Psoas muscle (tissue), 8 donors: ENCODE data around the gene SLC26A2. TPM values are rescaled to one million over a fixed set of nuclear protein-coding genes. Genes with fewer than 3 reads are reported as not detected.

Experiments used
- ATAC-seq, 4 donors: fragments of 200-7000 bp; cut with Tn5 transposase; one replicate each; pipeline ENCODE4 v1.9.1; 2020; ENCODE audit warnings: moderate library complexity in 3 of 4, mild to moderate bottlenecking in 2 of 4
- DNase-seq, 2 donors: peaks; one replicate each; pipeline ENCODE4 v3.0.0-alpha.2; 2020
- H3K27ac ChIP-seq: fragments of 200-600 bp; one replicate; pipeline ENCODE4 v1.8.0; 2022
- H3K27me3 ChIP-seq, 3 donors: fragments of 200-600 bp in 1 of 3; one replicate each; pipeline versions ENCODE4 v1.6.1 to v1.8.0; 2013 to 2022; ENCODE audit warnings: low read length in 2 of 3, mild to moderate bottlenecking in 2 of 3, moderate library complexity in 1 of 3; ENCODE audit not compliant: insufficient read depth in 3 of 3
- H3K36me3 ChIP-seq, 2 donors: fragments of 200-600 bp in 1 of 2; one replicate each; pipeline versions ENCODE4 v1.6.1 to v1.8.0; 2013 to 2022; ENCODE audit warnings: low read depth in 1 of 2, mild to moderate bottlenecking in 1 of 2, moderate library complexity in 1 of 2; ENCODE audit not compliant: insufficient read depth in 1 of 2
- H3K4me1 ChIP-seq: fragments of 200-600 bp; one replicate; pipeline ENCODE4 v1.8.0; 2022
- H3K4me3 ChIP-seq: fragments of 200-600 bp; one replicate; pipeline ENCODE4 v1.8.0; 2022; ENCODE audit warnings: mild to moderate bottlenecking
- H3K9me3 ChIP-seq: fragments of 200-600 bp; one replicate; pipeline ENCODE4 v1.8.0; 2022
- WGBS, 3 donors: extraction: QIAGEN DNeasy Blood & Tissue Kit; methylation state at CpG; one replicate each; pipeline versions ENCODE4 v1.1.6 to v1.1.7; 2013; 5-methylcytosine and 5-hydroxymethylcytosine counted together
- intact Hi-C, 2 donors: fragments of 100-400 bp; cut with DNase I; formaldehyde crosslinking; loops; one replicate each; pipeline versions ENCODE4 v1.11.0 to v1.14.2; 2022
- polyA plus RNA-seq, 3 donors: library from polyadenylated mRNA; stranded (reverse); fragments of 200-250 nt; gene quantifications; one replicate each; pipeline ENCODE4 v1.2.3, GENCODE V29; 2013
- total RNA-seq, 4 donors: library from RNA; stranded (reverse); fragmentation: NEBNext Ultra II Directional in 2 of 4; extraction: Animal tissue kit (Norgen Biotek cat#: 25700) in 2 of 4; gene quantifications; one replicate each; pipeline versions ENCODE4 v1.2.1 to v1.2.4, GENCODE V29; 2021 to 2023
- TF ChIP-seq, protein P1 (sequence below): fragments of 200-600 bp; IDR thresholded peaks from one replicate; pipeline ENCODE4 v1.8.0; 2022; ENCODE audit warnings: antibody characterized with exemption
- donor health status: healthy with polysubstance abuse.
- donor health status: DM: no; HTN: no; CAD: no; lungs with moderate emphysema.
- donor health status: Bipolar disorder and iron deficiency.
- donor health status: healthy.
- donor health status: DM: yes; HTN: yes; CAD: no.
- donor health status: DM: no; HTN: no; CAD: no.
- donor health status: DM: no; HTN: no; CAD: no.
- donor health status: DM: yes; HTN: yes; CAD: no.

Gene SLC26A2
- total and polyA plus RNA-seq, 7 donors: 4.0 to 20.1 (median 7.3) TPM

- DNase-seq: no peak
- Histone ChIP-seq H3K9me3 (no peaks in the 10 kb centered on the region), H3K36me3 (no peaks in the 10 kb centered on the region), H3K4me1 (no peaks in the 10 kb centered on the region), H3K27ac (no peak overlapping the region), H3K4me3 (no peak overlapping the region), H3K27me3 (no peaks in the 10 kb centered on the region)
- ATAC-seq: no peak
- intact Hi-C loops: loop anchor here in 1 of 2 donors (5.0 kb wide), 1 partner anchor 242 kb away; no protein-coding TSS in a partner anchor
- WGBS, 3 donors: 68 to 72% (median 68%) methylated on average over 6 of the region's 6 CpGs
- TF ChIP-seq, protein P1, sequence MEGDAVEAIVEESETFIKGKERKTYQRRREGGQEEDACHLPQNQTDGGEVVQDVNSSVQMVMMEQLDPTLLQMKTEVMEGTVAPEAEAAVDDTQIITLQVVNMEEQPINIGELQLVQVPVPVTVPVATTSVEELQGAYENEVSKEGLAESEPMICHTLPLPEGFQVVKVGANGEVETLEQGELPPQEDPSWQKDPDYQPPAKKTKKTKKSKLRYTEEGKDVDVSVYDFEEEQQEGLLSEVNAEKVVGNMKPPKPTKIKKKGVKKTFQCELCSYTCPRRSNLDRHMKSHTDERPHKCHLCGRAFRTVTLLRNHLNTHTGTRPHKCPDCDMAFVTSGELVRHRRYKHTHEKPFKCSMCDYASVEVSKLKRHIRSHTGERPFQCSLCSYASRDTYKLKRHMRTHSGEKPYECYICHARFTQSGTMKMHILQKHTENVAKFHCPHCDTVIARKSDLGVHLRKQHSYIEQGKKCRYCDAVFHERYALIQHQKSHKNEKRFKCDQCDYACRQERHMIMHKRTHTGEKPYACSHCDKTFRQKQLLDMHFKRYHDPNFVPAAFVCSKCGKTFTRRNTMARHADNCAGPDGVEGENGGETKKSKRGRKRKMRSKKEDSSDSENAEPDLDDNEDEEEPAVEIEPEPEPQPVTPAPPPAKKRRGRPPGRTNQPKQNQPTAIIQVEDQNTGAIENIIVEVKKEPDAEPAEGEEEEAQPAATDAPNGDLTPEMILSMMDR: no peak
These were observed 5.8 kb upstream of the SLC26A2 start for GRCh38 chr5:149954798-149955197.

DNA sequence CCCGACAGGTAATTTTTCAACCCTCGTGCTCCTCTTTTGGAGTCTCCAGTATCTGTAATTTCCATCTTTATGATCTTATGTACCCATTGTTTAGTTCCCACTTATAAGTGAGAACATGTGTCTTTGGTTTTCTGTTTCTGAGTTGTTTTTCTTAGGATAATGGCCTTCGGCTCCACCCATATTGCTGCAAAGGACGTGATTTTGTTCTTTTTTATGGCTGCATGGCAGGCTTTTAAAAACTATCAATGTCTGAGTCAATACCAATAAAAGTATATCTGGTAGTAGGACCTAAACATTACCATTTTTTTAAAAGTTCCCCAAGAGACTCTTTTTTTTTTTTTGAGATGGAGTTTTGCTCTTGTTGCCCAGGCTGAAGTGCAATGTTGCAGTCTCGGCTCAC lies 3.9 kb upstream of the SLC26A2 start:
- H3K27ac ChIP-seq: no peak overlapping the region
- DNase-seq: no peak
- TF ChIP-seq, protein P1: no peak
- H3K36me3 ChIP-seq: no peaks in the 10 kb centered on the region
- no peaks in the 10 kb centered on the region for H3K4me1 ChIP-seq
- H3K9me3 ChIP-seq: no peaks in the 10 kb centered on the region
- intact Hi-C loops: no loop called here
- no peak overlapping the region for H3K4me3 ChIP-seq
- WGBS, 3 donors: 75 to 91% (median 77%) methylated on average over 5 of the region's 5 CpGs
- no peak for ATAC-seq
- no peaks in the 10 kb centered on the region for H3K27me3 ChIP-seq

GRCh38 chr5:149957855-149958254 lies 2.7 kb upstream of the SLC26A2 start:
- no peak for DNase-seq

DNA sequence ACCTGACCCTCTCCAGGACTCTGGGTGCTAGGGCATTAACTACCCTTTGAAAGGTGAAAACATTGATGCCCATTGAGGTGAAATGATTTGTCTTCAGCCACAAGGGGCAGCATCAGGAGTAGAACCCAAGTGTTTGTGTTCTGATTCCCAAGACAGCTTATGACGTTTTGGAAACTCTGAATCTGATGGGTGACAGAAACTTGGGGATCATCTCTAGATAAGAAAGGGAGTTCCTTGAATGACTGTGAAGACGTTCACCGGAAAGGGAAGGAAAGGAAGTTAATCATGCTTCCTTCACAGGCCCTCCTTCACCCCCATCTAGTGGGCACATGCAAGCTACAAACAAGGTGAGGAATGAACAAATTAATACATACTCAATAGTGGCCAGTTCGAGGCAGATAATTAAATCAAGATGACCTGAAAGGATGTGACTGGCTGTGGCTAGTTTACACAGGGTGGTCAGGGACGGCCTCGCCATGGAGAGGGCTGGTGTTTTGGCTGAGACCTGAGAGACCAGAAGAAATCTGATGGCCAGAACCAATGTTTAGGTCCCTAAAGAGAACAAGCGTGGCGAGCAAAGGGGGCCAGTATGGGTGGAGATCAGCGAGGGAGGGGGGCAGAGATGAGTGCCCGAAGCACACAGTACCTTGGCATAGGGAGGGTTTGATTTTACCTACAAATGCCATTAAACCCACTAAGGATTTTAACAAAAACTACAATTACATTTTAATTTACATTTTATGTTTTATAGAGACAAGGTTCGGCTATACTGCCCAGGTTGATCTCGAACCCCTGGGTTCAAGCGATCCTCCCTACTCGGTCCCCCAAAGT lies 937 bp upstream of the SLC26A2 start:
- Histone ChIP-seq H3K4me3 (peak overlapping the region; percentile 72), H3K4me1 (no peaks in the 10 kb centered on the region), H3K36me3 (no peaks in the 10 kb centered on the region), H3K27me3 (no peaks in the 10 kb centered on the region), H3K9me3 (no peaks in the 10 kb centered on the region), H3K27ac (peak overlapping the region; percentile 92)
- intact Hi-C loops: loop anchor here (5.0 kb wide), 2 partner anchors 107 to 127 kb away; no protein-coding TSS in a partner anchor
- TF ChIP-seq, protein P1: peak; percentile 37
- ATAC-seq (peak in 2 of 4 donors; percentile 8 to 13), DNase-seq (no peak)
- WGBS, 3 donors: 40 to 48% (median 47%) methylated on average over 14 of the region's 14 CpGs

More at GRCh38 chr5:149957855-149958254, 2.7 kb upstream of the SLC26A2 start:
- WGBS, 3 donors: 66 to 76% (median 73%) methylated on average over 4 of the region's 4 CpGs
- no peaks in the 10 kb centered on the region for H3K27me3 ChIP-seq
- no peaks in the 10 kb centered on the region for H3K4me1 ChIP-seq
- intact Hi-C loops: no loop called here
- no peaks in the 10 kb centered on the region for H3K36me3 ChIP-seq
- ATAC-seq: no peak
- no peak overlapping the region for H3K27ac ChIP-seq
- no peak overlapping the region for H3K4me3 ChIP-seq
- TF ChIP-seq, protein P1: no peak
- H3K9me3 ChIP-seq: no peaks in the 10 kb centered on the region
